Trophoblast cell (in vitro differentiated cells and primary cell): ENCODE measurements around the gene BOD1L1.

Source experiments
- DNase-seq, 2 donors: peaks; one replicate each; pipeline ENCODE4 v3.0.0-alpha.2; 2016
- H2AFZ ChIP-seq: 2 replicates; pipeline ENCODE4 v1.6.1; 2013; ENCODE audit warnings: low read length, moderate library complexity, mild to moderate bottlenecking; ENCODE audit not compliant: insufficient read depth, poor library complexity
- H2AK5ac ChIP-seq: 2 replicates; pipeline ENCODE4 v1.6.1; 2013; ENCODE audit warnings: mild to moderate bottlenecking, low read length
- H2BK120ac ChIP-seq: 2 replicates; pipeline ENCODE4 v1.6.1; 2013; ENCODE audit warnings: low read length, mild to moderate bottlenecking, moderate library complexity; ENCODE audit not compliant: insufficient read depth, poor library complexity
- H2BK12ac ChIP-seq: 2 replicates; pipeline ENCODE4 v1.6.1; 2013; ENCODE audit warnings: mild to moderate bottlenecking, low read length, moderate library complexity
- H2BK5ac ChIP-seq: 2 replicates; pipeline ENCODE4 v1.6.1; 2013; ENCODE audit warnings: low read length, low read depth, moderate library complexity, mild to moderate bottlenecking; ENCODE audit not compliant: poor library complexity
- H3K14ac ChIP-seq: 2 replicates; pipeline ENCODE4 v1.6.1; 2013; ENCODE audit warnings: mild to moderate bottlenecking, low read length
- H3K18ac ChIP-seq: 2 replicates; pipeline ENCODE4 v1.6.1; 2013; ENCODE audit warnings: mild to moderate bottlenecking, low read length
- H3K23ac ChIP-seq: 2 replicates; pipeline ENCODE4 v1.6.1; 2013; ENCODE audit warnings: low read length
- H3K27ac ChIP-seq: 2 replicates; pipeline ENCODE4 v1.5.1; 2013; ENCODE audit warnings: low read depth, mild to moderate bottlenecking, inconsistent platforms, low read length, moderate library complexity
- H3K27me3 ChIP-seq: 2 replicates; pipeline ENCODE4 v1.6.1; 2013; ENCODE audit warnings: inconsistent platforms, mild to moderate bottlenecking, low read length, moderate library complexity; ENCODE audit not compliant: insufficient read depth
- H3K36me3 ChIP-seq, 2 experiments: 1 replicate in 1 of 2; 2 replicates in 1 of 2; pipeline ENCODE4 v1.6.1; 2013; ENCODE audit warnings: low read length in 2 of 2, mild to moderate bottlenecking in 2 of 2, moderate library complexity in 1 of 2; ENCODE audit not compliant: insufficient read depth in 2 of 2, control insufficient read depth in 1 of 2
- H3K4ac ChIP-seq: 2 replicates; pipeline ENCODE4 v1.6.1; 2013; ENCODE audit warnings: low read depth, mild to moderate bottlenecking, low read length, moderate library complexity
- H3K4me1 ChIP-seq, 2 experiments: 1 replicate in 1 of 2; 2 replicates in 1 of 2; pipeline ENCODE4 v1.6.1; 2013; ENCODE audit warnings: low read length in 2 of 2, mild to moderate bottlenecking in 2 of 2, moderate library complexity in 1 of 2; ENCODE audit not compliant: insufficient read depth in 2 of 2, control insufficient read depth in 1 of 2
- H3K4me2 ChIP-seq: 2 replicates; pipeline ENCODE4 v1.6.1; 2013; ENCODE audit warnings: inconsistent platforms, mild to moderate bottlenecking, low read length, moderate library complexity
- H3K4me3 ChIP-seq: 2 replicates; pipeline ENCODE4 v1.5.1; 2013; ENCODE audit warnings: mild to moderate bottlenecking, low read depth, low read length, inconsistent platforms
- H3K79me1 ChIP-seq: one replicate; pipeline ENCODE4 v1.6.1; 2013; ENCODE audit warnings: low read length
- H3K79me2 ChIP-seq: 2 replicates; pipeline ENCODE4 v1.6.1; 2013; ENCODE audit warnings: low read length, mild to moderate bottlenecking; ENCODE audit not compliant: control insufficient read depth, insufficient read depth, poor library complexity
- H3K9ac ChIP-seq: 2 replicates; pipeline ENCODE4 v1.6.1; 2013; ENCODE audit warnings: mild to moderate bottlenecking, low read length
- H3K9me3 ChIP-seq: 2 replicates; pipeline ENCODE4 v1.6.1; 2013; ENCODE audit warnings: low read depth, mild to moderate bottlenecking, control low read depth, inconsistent platforms, low read length; ENCODE audit not compliant: insufficient read depth
- H4K12ac ChIP-seq: 2 replicates; pipeline ENCODE4 v1.6.1; 2013; ENCODE audit warnings: low read depth, mild to moderate bottlenecking, low read length, moderate library complexity
- H4K8ac ChIP-seq: 2 replicates; pipeline ENCODE4 v1.6.1; 2013; ENCODE audit warnings: low read depth, mild to moderate bottlenecking, low read length, moderate library complexity
- H4K91ac ChIP-seq: one replicate; pipeline ENCODE4 v1.6.1; 2013; ENCODE audit warnings: low read depth, mild to moderate bottlenecking, low read length, moderate library complexity
- WGBS: extraction: QIAGEN DNeasy Blood & Tissue Kit; methylation state at CpG from one replicate; pipeline ENCODE4 v1.1.7; 2013; ENCODE audit warnings: missing lambda C conversion rate; ENCODE audit not compliant: insufficient read length, insufficient coverage; ENCODE audit errors: extremely low coverage; 5-methylcytosine and 5-hydroxymethylcytosine counted together

BOD1L1 gene

DNA sequence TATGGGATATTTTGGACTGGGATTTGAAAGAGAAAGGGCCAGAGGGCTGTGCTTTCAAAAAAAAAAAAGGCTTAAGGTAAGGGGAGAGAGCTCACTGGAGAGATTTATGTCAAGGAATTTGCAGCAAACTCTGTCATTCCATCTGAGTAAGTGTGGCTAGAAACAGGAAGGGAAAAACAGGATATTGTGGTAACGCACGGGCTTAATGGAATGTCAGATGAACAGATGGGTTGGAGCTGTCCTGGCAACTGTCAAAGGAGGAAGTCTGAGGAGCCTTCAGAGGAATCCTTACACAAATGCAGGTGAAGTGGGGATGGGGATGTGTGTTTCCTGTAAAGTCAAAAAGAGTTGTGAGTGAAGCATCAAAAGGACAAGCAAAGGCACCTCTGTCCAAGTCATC lies 68.1 kb downstream of the BOD1L1 start:
- Histone ChIP-seq H3K27ac (peak overlapping the region; percentile 23), H4K91ac (no peak overlapping the region), H3K4ac (no peak overlapping the region), H3K79me2 (no peaks in the 10 kb centered on the region), H2BK120ac (no peak overlapping the region), H3K4me1 (peaks cover 0 to 3% of the 10 kb centered on the region in 2 experiments), H3K14ac (no peak overlapping the region), H2AFZ (no peak overlapping the region), H4K12ac (no peak overlapping the region), H2BK12ac (no peak overlapping the region), H3K18ac (no peak overlapping the region), H3K9ac (no peak overlapping the region), H2BK5ac (no peak overlapping the region), H3K36me3 (no peaks in the 10 kb centered on the region), H4K8ac (no peak overlapping the region), H3K9me3 (no peaks in the 10 kb centered on the region), H3K4me3 (no peak overlapping the region), H2AK5ac (no peak overlapping the region), H3K79me1 (no peaks in the 10 kb centered on the region), H3K4me2 (no peak overlapping the region), H3K27me3 (no peaks in the 10 kb centered on the region), H3K23ac (no peak overlapping the region)
- no peak for DNase-seq
- WGBS, result no CpG with 5 or more reads among the region's 2 CpGs

DNA sequence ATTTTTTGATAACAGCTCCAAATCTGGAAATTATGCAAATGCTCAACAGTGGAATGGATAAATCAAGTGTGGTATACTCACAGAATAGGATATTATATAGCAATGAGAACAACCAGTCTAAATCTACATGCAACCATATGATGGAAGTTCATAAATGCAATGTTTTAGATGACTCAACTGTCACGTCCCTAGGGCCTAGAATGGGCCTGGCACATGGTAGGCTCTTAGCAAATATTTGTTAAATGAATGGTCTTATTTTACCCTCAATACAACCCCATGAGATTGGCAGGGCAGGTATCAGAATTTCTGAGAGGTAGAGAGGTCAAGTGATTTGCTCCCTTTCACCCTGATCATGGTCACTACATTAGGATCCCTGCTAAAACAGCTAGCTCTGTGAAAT lies 68.6 kb downstream of the BOD1L1 start:
- no CpG with 5 or more reads among the region's 1 CpG for WGBS
- Histone ChIP-seq H3K4me1 (peaks cover 0 to 3% of the 10 kb centered on the region in 2 experiments), H3K23ac (no peak overlapping the region), H3K14ac (no peak overlapping the region), H2AFZ (no peak overlapping the region), H3K4me2 (no peak overlapping the region), H2BK5ac (no peak overlapping the region), H3K9ac (no peak overlapping the region), H3K27me3 (no peaks in the 10 kb centered on the region), H3K27ac (peak overlapping the region; percentile 23), H3K4me3 (no peak overlapping the region), H2BK12ac (no peak overlapping the region), H2AK5ac (no peak overlapping the region), H3K36me3 (no peaks in the 10 kb centered on the region), H3K79me2 (no peaks in the 10 kb centered on the region), H3K79me1 (no peaks in the 10 kb centered on the region), H3K4ac (no peak overlapping the region), H3K18ac (no peak overlapping the region), H4K91ac (no peak overlapping the region), H4K8ac (no peak overlapping the region), H2BK120ac (no peak overlapping the region), H4K12ac (no peak overlapping the region), H3K9me3 (no peaks in the 10 kb centered on the region)
- DNase-seq, result no peak

DNA sequence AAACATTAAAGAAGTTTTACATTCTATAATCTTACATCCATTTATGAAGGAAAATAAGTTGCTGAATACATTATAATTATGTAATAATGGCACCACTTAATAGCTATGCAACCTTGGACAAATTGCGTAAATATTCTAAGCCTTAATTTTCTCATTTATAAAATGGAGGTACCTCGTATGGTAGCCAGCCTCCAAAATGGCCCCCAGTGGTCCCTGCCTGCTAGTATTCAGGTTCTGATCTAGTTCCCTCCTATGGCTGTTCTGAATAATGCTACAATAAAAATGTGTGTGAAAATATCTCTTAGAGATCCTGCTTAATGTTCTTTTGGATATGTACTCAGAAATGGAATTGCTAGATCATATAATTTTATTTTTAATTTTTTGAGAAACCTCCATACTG lies 72.2 kb downstream of the BOD1L1 start:
- Histone ChIP-seq H3K36me3 (no peaks in the 10 kb centered on the region), H3K79me1 (no peaks in the 10 kb centered on the region), H3K23ac (no peak overlapping the region), H2AFZ (no peak overlapping the region), H3K4me3 (no peak overlapping the region), H4K91ac (no peak overlapping the region), H2BK12ac (no peak overlapping the region), H4K12ac (no peak overlapping the region), H3K27me3 (no peaks in the 10 kb centered on the region), H3K4me1 (peaks cover 0 to 3% of the 10 kb centered on the region in 2 experiments), H3K14ac (no peak overlapping the region), H4K8ac (no peak overlapping the region), H3K79me2 (no peaks in the 10 kb centered on the region), H2BK5ac (no peak overlapping the region), H2AK5ac (no peak overlapping the region), H2BK120ac (no peak overlapping the region), H3K18ac (no peak overlapping the region), H3K9me3 (no peaks in the 10 kb centered on the region), H3K27ac (no peak overlapping the region), H3K4ac (no peak overlapping the region), H3K9ac (no peak overlapping the region), H3K4me2 (no peak overlapping the region)
- no CpG with 5 or more reads among the region's 2 CpGs for WGBS
- DNase-seq, result no peak

DNA sequence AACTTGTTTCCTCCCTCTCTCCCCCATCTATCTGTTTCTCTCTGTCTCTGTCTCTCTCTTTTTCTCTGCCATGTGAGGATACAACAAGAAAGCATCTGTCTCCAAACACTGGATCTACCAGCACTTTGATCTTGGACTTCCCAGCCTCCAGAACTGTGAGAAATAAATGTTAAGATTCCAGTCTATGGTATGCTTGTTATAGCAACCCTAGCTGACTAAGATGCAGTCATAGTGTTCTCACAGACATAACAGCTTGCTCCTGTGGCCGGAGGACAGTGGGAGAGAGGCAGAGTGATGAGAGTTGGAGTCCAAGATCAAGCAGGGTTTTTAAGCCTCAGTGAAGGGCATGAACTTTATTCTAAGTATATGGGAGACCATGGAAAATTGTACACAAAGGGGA lies 74.4 kb downstream of the BOD1L1 start:
- Histone ChIP-seq H2AK5ac (no peak overlapping the region), H2BK5ac (no peak overlapping the region), H3K4me3 (no peak overlapping the region), H4K8ac (no peak overlapping the region), H2BK12ac (no peak overlapping the region), H2AFZ (no peak overlapping the region), H3K79me2 (no peaks in the 10 kb centered on the region), H3K4ac (no peak overlapping the region), H2BK120ac (no peak overlapping the region), H3K23ac (no peak overlapping the region), H3K4me1 (no peaks in the 10 kb centered on the region), H3K27ac (no peak overlapping the region), H3K9ac (no peak overlapping the region), H3K27me3 (peaks cover 3% of the 10 kb centered on the region), H3K9me3 (no peaks in the 10 kb centered on the region), H3K4me2 (no peak overlapping the region), H4K12ac (no peak overlapping the region), H3K36me3 (no peaks in the 10 kb centered on the region), H3K14ac (no peak overlapping the region), H3K18ac (no peak overlapping the region), H3K79me1 (no peaks in the 10 kb centered on the region), H4K91ac (no peak overlapping the region)
- WGBS, result no CpG with 5 or more reads among the region's 1 CpG
- DNase-seq, result no peak
